WTC11 (cell line): ENCODE results near the gene CD1D.

Experiments
- CREB1 ChIP-seq: sonication (generic); formaldehyde crosslinking; IDR thresholded peaks from 2 replicates; pipeline ENCODE4 v1.8.0; 2023; ENCODE audit warnings: mild to moderate bottlenecking, missing genetic modification reagents
- FOXJ3 ChIP-seq: sonication (generic); formaldehyde crosslinking; IDR thresholded peaks from 2 replicates; pipeline ENCODE4 v1.9.0; 2021; ENCODE audit warnings: missing genetic modification reagents, mild to moderate bottlenecking, borderline replicate concordance
- GTF2I ChIP-seq: fragments of 250-450 bp; sonication (Bioruptor Pico); conservative IDR thresholded peaks from 2 replicates; pipeline ENCODE4 v1.4.0; 2021; ENCODE audit warnings: mild to moderate bottlenecking
- NFYB ChIP-seq: sonication (generic); formaldehyde crosslinking; conservative IDR thresholded peaks from 2 replicates; pipeline ENCODE4 v1.8.0; 2022; ENCODE audit warnings: low read depth, missing genetic modification reagents
- ZNF138 ChIP-seq: sonication (generic); formaldehyde crosslinking; conservative IDR thresholded peaks from 2 replicates; pipeline ENCODE4 v1.8.1; 2022; ENCODE audit warnings: mild to moderate bottlenecking, moderate library complexity, missing genetic modification reagents
- TF ChIP-seq, protein P1 (sequence below): fragments of 200-600 bp; IDR thresholded peaks from 2 replicates; pipeline ENCODE4 v1.8.0; 2022; ENCODE audit warnings: antibody characterized with exemption
- TF ChIP-seq, protein P2 (sequence below): sonication (generic); formaldehyde crosslinking; IDR thresholded peaks from 2 replicates; pipeline ENCODE4 v1.8.1; 2023; ENCODE audit warnings: mild to moderate bottlenecking, moderate library complexity, missing genetic modification reagents
- TF ChIP-seq, protein P3 (sequence below): sonication (generic); formaldehyde crosslinking; conservative IDR thresholded peaks from 2 replicates; pipeline ENCODE4 v1.8.1; 2023; ENCODE audit warnings: mild to moderate bottlenecking, low read depth, missing genetic modification reagents, moderate library complexity
- TF ChIP-seq, protein P4 (sequence below): fragments of 250-450 bp; sonication (Bioruptor Pico); IDR thresholded peaks from 2 replicates; pipeline ENCODE4 v1.9.0; 2021; ENCODE audit warnings: mild to moderate bottlenecking

DNA sequence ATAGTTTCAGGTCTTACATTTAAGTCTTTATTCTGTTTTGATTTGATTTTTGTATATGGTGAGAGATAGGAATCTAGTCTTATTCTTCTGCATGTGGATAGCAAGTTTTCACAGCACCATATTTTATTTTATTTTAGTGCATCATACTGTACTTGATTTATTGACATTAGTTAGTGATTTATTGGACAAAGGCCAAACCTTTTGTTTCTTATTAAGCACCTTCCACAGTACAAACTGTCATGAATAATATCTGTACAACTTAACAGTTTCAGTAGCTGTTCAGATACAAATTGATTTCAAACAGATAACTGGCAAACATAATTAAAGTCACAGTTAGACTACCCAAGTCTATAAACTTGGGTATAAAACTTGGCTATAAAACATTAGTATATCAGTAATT is 15.8 kb downstream of the CD1D start:
- TF ChIP-seq NFYB (no peak), ZNF138 (CRISPR knock-in tag) (no peak), FOXJ3 (no peak), GTF2I (no peak), CREB1 (CRISPR knock-in tag) (no peak)
- TF ChIP-seq, protein P1, sequence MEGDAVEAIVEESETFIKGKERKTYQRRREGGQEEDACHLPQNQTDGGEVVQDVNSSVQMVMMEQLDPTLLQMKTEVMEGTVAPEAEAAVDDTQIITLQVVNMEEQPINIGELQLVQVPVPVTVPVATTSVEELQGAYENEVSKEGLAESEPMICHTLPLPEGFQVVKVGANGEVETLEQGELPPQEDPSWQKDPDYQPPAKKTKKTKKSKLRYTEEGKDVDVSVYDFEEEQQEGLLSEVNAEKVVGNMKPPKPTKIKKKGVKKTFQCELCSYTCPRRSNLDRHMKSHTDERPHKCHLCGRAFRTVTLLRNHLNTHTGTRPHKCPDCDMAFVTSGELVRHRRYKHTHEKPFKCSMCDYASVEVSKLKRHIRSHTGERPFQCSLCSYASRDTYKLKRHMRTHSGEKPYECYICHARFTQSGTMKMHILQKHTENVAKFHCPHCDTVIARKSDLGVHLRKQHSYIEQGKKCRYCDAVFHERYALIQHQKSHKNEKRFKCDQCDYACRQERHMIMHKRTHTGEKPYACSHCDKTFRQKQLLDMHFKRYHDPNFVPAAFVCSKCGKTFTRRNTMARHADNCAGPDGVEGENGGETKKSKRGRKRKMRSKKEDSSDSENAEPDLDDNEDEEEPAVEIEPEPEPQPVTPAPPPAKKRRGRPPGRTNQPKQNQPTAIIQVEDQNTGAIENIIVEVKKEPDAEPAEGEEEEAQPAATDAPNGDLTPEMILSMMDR: no peak
- TF ChIP-seq, protein P2, sequence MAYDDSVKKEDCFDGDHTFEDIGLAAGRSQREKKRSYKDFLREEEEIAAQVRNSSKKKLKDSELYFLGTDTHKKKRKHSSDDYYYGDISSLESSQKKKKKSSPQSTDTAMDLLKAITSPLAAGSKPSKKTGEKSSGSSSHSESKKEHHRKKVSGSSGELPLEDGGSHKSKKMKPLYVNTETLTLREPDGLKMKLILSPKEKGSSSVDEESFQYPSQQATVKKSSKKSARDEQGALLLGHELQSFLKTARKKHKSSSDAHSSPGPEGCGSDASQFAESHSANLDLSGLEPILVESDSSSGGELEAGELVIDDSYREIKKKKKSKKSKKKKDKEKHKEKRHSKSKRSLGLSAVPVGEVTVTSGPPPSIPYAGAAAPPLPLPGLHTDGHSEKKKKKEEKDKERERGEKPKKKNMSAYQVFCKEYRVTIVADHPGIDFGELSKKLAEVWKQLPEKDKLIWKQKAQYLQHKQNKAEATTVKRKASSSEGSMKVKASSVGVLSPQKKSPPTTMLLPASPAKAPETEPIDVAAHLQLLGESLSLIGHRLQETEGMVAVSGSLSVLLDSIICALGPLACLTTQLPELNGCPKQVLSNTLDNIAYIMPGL (CRISPR knock-in tag): no peak
- TF ChIP-seq, protein P3, sequence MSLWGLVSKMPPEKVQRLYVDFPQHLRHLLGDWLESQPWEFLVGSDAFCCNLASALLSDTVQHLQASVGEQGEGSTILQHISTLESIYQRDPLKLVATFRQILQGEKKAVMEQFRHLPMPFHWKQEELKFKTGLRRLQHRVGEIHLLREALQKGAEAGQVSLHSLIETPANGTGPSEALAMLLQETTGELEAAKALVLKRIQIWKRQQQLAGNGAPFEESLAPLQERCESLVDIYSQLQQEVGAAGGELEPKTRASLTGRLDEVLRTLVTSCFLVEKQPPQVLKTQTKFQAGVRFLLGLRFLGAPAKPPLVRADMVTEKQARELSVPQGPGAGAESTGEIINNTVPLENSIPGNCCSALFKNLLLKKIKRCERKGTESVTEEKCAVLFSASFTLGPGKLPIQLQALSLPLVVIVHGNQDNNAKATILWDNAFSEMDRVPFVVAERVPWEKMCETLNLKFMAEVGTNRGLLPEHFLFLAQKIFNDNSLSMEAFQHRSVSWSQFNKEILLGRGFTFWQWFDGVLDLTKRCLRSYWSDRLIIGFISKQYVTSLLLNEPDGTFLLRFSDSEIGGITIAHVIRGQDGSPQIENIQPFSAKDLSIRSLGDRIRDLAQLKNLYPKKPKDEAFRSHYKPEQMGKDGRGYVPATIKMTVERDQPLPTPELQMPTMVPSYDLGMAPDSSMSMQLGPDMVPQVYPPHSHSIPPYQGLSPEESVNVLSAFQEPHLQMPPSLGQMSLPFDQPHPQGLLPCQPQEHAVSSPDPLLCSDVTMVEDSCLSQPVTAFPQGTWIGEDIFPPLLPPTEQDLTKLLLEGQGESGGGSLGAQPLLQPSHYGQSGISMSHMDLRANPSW (CRISPR knock-in tag): no peak
- TF ChIP-seq, protein P4, sequence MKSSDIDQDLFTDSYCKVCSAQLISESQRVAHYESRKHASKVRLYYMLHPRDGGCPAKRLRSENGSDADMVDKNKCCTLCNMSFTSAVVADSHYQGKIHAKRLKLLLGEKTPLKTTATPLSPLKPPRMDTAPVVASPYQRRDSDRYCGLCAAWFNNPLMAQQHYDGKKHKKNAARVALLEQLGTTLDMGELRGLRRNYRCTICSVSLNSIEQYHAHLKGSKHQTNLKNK: no peak
